NCI-H748 (cell line): ENCODE results near the gene SNRNP200.
A peak's percentile ranks its signal among the peaks of the same experiment; 100 is the strongest.
"Not testable (repeated sequence)": the region's sequence is repeated elsewhere in the genome, so short reads cannot be mapped to it uniquely, and the experiment has no call there.

Source experiments
- DNase-seq: peaks from one replicate; lab custom pipeline; 2025; ENCODE audit not compliant: unreplicated experiment; lab: John Stamatoyannopoulos, UW

Gene SNRNP200

GRCh38 chr2:96325041-96325883, 19.9 kb upstream of the SNRNP200 start, which contains the start of gene ITPRIPL1:
TSS of gene ITPRIPL1 (plus strand) at chr2:96325317. CDS start at chr2:96325840, 523 bp downstream.
- DNase-seq: peak; percentile 43

- no peak for DNase-seq
Measured at GRCh38 chr2:96324721-96325040, 19.3 kb upstream of the SNRNP200 start.

DNA sequence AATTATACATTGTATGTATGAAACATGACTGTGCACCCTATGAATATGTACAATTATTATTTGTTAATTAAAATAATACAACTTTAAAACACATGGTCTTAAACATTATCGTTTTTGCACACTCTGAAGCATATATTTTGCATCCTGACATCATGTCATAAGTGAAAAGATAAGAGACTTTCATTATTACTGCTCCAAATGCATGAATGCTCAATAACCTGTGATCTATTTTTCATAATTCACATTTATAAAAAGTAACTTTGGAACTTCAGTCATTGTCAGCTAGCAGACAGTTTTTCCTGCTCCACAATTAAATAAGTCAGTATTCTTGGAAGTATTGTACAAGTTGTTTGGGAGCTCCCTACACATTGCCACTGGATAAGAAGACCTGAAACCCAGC, 18.5 kb upstream of the SNRNP200 start:
- no peak for DNase-seq

DNA sequence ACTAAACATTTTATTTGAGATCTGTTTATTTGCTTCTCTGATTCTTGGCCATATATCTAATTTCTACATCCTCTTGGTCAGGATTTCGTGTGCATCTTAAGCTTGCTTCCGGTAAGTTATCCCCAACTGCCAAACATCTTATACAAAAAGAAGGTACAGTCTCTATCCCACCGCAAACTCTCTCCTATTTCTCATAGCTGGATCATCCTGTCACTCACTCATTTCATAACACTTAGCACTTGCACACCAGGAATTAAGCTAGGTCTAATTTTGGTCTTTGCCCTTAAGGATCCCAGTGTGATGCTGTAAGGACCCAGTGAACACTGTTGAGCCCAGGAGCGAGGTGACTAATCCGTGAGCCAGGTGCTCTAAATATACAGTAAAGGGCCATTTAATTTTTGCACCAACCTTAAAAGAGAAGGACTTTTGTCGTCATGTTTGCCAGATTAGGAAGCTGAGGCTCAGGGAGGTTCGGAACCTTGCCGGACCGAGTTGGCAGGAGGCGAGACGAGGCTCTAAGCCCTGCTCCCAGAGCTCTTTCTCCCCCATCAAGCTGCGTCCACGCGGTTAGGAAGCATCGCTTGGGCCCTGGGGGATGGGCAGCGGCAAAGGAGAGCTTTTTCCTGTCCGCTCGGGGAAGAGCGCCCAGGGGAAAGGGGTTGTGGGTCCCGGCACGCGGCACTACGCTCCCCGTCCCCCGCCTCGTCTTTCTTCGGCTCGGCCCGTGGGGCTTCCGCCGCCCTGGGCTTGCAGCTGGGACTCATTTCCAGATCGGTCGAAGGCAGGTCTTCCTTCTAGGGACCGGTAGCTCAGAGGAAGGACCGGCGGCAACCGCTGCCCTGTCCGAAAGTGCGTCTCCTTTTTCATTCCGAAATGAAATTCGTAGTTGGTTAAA, 15.6 kb upstream of the SNRNP200 start:
- DNase-seq: peak; percentile 59

- no peak for DNase-seq
Measured at GRCh38 chr2:96320326-96320725, 15.0 kb upstream of the SNRNP200 start.

GRCh38 chr2:96319396-96319795, 14.1 kb upstream of the SNRNP200 start:
- DNase-seq: no peak

DNA sequence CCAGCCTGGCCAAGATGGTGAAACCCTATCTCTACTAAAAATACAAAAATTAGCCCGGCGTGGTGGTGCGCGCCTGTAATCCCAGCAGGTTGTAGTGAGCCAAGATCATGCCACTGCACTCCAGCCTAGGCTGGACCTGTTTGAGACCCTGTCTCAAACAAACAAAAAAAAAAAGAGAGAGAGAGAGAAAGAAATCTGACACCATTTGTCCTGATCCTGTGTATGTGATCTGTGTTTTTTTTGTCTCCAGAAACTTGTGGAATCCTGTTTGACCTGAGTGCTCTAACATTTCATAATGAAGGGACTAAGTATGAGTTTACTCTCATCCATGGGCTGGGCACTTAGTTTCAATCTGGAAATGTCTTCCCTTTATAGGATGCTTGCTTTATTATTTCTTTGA, 13.4 kb upstream of the SNRNP200 start:
- DNase-seq: no peak

- DNase-seq: no peak
Measured at GRCh38 chr2:96317584-96317997, 12.2 kb upstream of the SNRNP200 start.

GRCh38 chr2:96316999-96317398, 11.7 kb upstream of the SNRNP200 start:
- no peak for DNase-seq

- no peak for DNase-seq
Measured at GRCh38 chr2:96315400-96316071, 10.2 kb upstream of the SNRNP200 start.

DNA sequence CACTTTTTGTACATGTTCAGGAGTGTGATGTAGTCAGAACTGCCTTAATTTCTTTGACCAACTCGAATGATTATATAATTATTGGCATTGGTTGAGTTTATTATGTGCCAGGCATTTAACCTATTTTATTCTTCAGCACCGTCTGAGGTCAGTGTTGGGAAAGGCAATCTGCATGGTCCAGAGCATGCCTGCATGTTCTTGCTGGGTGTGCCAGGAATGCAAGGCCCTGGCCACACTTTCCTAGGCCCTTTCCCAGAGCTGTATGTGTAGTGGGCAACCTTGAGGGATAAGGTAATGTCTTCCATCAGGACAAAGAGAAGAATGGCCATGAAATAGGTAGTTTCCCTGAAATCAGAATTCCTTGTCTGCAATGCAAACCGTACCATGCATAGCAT, 9.7 kb upstream of the SNRNP200 start:
- no peak for DNase-seq

- peak; percentile 77 for DNase-seq
Measured at GRCh38 chr2:96308248-96308647, 2.9 kb upstream of the SNRNP200 start.

DNA sequence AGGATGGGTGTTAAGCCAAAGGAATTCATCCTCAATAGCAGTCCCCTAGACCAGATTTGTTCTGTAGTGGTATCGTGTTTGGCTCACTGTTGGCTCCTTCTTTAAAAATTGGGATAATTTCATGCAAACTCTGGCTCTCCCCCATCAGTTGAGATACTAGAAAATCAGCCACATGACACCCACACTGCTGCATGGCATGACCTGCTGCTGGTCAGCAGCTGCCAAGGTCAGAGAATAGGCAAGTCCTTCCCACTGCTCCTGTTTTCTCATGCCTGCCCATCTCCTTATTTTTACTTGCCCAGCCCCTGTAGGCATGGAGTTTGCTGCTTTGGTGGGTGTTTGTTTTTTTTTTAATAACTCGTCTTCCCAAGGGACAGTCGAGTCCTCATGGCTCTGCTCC, 1.0 kb upstream of the SNRNP200 start:
- DNase-seq: no peak

DNA sequence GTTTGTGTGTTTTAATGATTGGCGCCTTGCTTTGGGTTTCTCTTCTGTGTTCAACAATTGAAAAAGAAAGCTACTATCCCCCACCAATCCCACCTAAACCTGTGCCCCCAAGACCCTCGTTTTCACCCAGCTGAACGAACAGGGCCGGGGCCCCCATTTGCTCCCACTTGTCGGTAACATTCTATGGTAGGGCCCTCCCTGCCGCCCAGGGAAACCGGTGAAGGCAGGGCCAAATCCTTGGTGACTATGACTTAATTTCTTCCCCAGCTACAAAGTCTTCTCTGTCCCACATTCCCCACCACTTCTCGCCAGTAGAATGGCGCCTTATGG, 598 bp upstream of the SNRNP200 start:
- DNase-seq: no peak

DNA sequence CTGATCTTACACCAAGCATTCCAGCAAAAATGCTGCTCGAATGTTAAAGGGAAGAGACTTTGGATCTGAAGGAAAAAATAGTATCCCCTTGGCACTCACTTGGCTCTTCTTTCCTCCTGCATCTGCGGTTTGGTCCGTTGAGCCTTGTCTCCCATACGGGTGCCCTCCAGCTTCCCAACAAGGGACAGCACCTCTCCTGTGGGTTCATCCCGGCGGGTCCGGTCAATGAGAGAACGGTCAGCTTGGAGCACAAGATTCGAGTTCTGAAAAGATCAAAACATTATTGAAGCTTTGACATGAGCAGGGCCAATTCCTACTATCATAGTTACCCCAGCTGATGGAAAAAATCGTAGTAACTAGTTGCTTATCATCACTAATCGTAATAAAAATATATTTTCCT, 740 bp downstream of the SNRNP200 start:
- no peak for DNase-seq

DNA sequence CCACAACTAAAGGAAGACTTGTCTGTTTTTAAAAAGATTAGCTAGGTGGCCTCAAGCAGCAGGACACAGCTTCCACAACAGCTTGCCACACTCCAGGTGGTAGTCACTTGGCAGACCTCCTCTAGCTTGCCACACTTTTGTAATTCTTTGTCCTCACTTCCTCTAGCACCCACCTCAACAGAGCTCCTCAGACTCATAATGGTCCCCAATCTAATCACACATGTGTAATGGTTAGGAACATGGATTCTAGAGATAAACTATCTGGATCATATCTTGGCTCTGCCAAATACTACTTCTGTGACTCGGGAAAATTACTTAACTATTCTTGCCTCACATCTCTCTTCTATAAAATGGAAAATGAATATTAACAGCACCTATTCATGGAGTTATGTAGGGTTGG, 3.5 kb downstream of the SNRNP200 start:
- no peak for DNase-seq

DNA sequence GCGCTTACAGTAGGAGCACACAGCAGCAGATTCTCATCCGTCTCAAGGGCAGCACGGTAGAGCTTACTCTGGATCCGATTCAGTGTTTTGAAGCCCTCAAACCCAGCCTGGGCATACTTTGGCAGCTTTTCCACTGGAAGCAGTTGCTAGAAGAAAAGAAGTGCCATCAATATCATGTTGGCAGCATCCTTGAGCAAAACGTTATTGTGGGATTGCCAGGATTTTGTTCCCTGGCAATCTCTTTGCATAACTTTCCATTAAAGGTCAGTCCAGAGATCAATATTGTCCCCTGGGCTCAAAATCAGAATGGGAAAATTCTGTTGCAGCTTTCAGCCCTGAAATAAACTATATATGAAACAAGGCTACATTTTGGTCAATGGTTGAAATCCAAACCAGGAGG, 8.4 kb downstream of the SNRNP200 start:
- DNase-seq: no peak

- not testable (repeated sequence) for DNase-seq
Measured at GRCh38 chr2:96294271-96294670, 11.1 kb downstream of the SNRNP200 start.

DNA sequence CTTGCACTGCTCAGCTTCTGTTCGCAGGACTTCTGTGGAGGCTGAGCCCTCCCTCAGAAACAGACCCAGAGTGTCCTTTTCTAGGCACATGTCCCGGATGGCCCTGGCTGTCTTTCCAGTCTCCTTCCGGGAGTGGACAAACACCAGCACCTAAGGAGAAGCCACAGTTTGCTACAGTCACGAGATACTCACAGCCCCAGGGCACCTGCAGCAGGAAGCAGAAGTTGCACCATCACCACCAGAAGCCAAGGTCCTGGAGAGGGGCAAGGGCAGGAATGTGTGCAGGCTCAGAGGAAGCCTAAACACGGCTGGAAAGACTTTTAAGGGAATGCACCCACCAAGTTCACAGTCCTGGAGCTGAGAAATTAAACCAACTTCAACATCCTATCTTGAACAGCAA, 13.6 kb downstream of the SNRNP200 start:
- no peak for DNase-seq

GRCh38 chr2:96287273-96287856, 18.0 kb downstream of the SNRNP200 start:
- DNase-seq: no peak

GRCh38 chr2:96276787-96277499, 28.4 kb downstream of the SNRNP200 start:
- no peak for DNase-seq
